ENCODE data around the gene CAMTA1.
"Not testable (repeated sequence)": the region's sequence is repeated elsewhere in the genome, so short reads cannot be mapped to it uniquely, and the experiment has no call there.

Gene CAMTA1

GRCh38 chr1:7786795-7787194 lies 1001.5 kb downstream of the CAMTA1 start:
- DNase-seq: no peak

GRCh38 chr1:7789828-7790227 lies 1004.6 kb downstream of the CAMTA1 start:
- DNase-seq: no peak

- not testable (repeated sequence) for DNase-seq
Observed at GRCh38 chr1:7791027-7791426, 1005.8 kb downstream of the CAMTA1 start.

- no peak for DNase-seq
Observed at GRCh38 chr1:7795406-7795805, 1010.2 kb downstream of the CAMTA1 start.

- DNase-seq: no peak
Observed at GRCh38 chr1:7805460-7805859, 1020.2 kb downstream of the CAMTA1 start.

- DNase-seq: no peak
Observed at GRCh38 chr1:7808253-7808844, 1023.1 kb downstream of the CAMTA1 start.

- DNase-seq: no peak
Observed at GRCh38 chr1:7809742-7810141, 1024.5 kb downstream of the CAMTA1 start.

- DNase-seq: no peak
Observed at GRCh38 chr1:7810395-7810794, 1025.1 kb downstream of the CAMTA1 start.

GRCh38 chr1:7811476-7811875 lies 1026.2 kb downstream of the CAMTA1 start:
- no peak for DNase-seq

GRCh38 chr1:7813677-7814373 lies 1028.6 kb downstream of the CAMTA1 start:
- no peak for DNase-seq
